ENCODE results near the gene CERKL.
A peak's percentile ranks its signal among the peaks of the same experiment; 100 is the strongest.

Gene CERKL

GRCh38 chr2:181605889-181606837 lies 50.7 kb downstream of the CERKL start:
- Histone ChIP-seq H3K36me3 (replicated peaks) (no peaks in the 10 kb centered on the region), H3K4me3 (no peak overlapping the region), H3K4me1 (no peaks in the 10 kb centered on the region), H3K9me3 (no peaks in the 10 kb centered on the region), H3K27me3 (ENCODE audit: low read depth) (no peaks in the 10 kb centered on the region)
- in situ Hi-C loops (cut with MboI; ENCODE audit: low sequenced_read_pairs), result no loop called here
- DNase-seq (ENCODE audit: low spot score in 2 of 2), result no peak

DNA sequence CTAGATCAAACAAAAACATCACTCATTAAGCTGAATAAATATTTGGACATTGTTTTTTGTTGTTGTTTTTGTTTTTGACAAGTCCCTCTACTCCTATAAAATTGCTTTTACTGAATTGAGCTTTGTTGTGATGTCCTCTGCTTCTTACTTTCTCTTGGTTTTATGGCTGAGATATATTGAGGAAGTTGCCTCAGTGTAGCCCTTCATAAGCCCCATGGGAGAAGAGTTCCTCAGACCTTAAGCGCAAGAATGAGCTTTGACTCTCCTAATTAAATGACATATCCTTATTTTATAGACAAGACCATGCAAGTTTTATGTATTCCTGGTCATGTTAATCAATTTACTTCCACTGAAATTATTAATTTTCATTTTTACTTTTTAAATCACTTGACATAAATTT lies 54.9 kb downstream of the CERKL start:
- no peaks in the 10 kb centered on the region for H3K4me1 ChIP-seq
- H3K27me3 ChIP-seq (ENCODE audit: low read depth), result no peaks in the 10 kb centered on the region
- in situ Hi-C loops (cut with MboI; ENCODE audit: low sequenced_read_pairs), result no loop called here
- DNase-seq (ENCODE audit: low spot score in 2 of 2), result no peak
- H3K9me3 ChIP-seq, result no peaks in the 10 kb centered on the region
- H3K4me3 ChIP-seq, result no peak overlapping the region
- H3K36me3 ChIP-seq (replicated peaks), result no peaks in the 10 kb centered on the region

GRCh38 chr2:181596556-181596955 lies 60.3 kb downstream of the CERKL start:
- no peaks in the 10 kb centered on the region for H3K4me1 ChIP-seq
- in situ Hi-C loops (cut with MboI; ENCODE audit: low sequenced_read_pairs), result no loop called here

GRCh38 chr2:181594322-181594721 lies 62.6 kb downstream of the CERKL start:
- H3K4me1 ChIP-seq, result no peaks in the 10 kb centered on the region
- no peak overlapping the region for H3K4me3 ChIP-seq
- H3K27me3 ChIP-seq (ENCODE audit: low read depth), result peaks cover 2% of the 10 kb centered on the region; the same call in 1 of the 2 replicates
- no peaks in the 10 kb centered on the region for H3K36me3 ChIP-seq (replicated peaks)
- in situ Hi-C loops (cut with MboI; ENCODE audit: low sequenced_read_pairs), result no loop called here
- no peak for DNase-seq (ENCODE audit: low spot score in 2 of 2)
- no peaks in the 10 kb centered on the region for H3K9me3 ChIP-seq

More at GRCh38 chr2:181596556-181596955, 60.3 kb downstream of the CERKL start:
- peaks cover 2% of the 10 kb centered on the region; the same call in 1 of the 2 replicates for H3K27me3 ChIP-seq (ENCODE audit: low read depth)
- H3K4me3 ChIP-seq, result no peak overlapping the region
- no peaks in the 10 kb centered on the region for H3K9me3 ChIP-seq
- DNase-seq (ENCODE audit: low spot score in 2 of 2), result no peak
- H3K36me3 ChIP-seq (replicated peaks), result no peaks in the 10 kb centered on the region

DNA sequence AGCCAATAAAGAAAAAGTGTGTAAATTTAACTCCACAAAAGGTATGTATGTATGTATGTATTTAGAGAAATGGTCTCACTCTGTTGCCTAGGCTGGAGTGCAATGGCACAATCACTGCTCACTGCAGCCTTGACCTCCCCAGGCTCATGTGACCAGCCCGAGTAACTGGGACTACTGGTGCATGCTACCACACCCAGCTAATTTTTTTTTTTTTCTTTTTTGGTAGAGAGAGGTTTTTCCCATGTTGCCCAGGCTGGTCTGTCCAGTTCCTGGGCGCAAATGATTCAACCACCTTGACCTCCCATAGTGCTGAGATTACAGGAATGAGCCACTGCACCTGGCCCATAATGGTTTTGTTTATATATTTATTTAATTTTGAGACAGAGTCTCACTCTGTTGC lies 67.1 kb downstream of the CERKL start:
- in situ Hi-C loops (cut with MboI; ENCODE audit: low sequenced_read_pairs), result no loop called here
- peaks cover 10% of the 10 kb centered on the region for H3K4me1 ChIP-seq
- DNase-seq (ENCODE audit: low spot score in 2 of 2), result no peak
- no peaks in the 10 kb centered on the region for H3K36me3 ChIP-seq (replicated peaks)
- peaks cover 2% of the 10 kb centered on the region for H3K27me3 ChIP-seq (ENCODE audit: low read depth)
- no peak overlapping the region for H3K4me3 ChIP-seq
- H3K9me3 ChIP-seq, result no peaks in the 10 kb centered on the region

GRCh38 chr2:181588546-181588945 lies 68.4 kb downstream of the CERKL start:
- H3K36me3 ChIP-seq (replicated peaks), result no peaks in the 10 kb centered on the region
- no peaks in the 10 kb centered on the region; the same call in none of the 2 replicates for H3K27me3 ChIP-seq (ENCODE audit: low read depth)
- no peaks in the 10 kb centered on the region for H3K9me3 ChIP-seq
- in situ Hi-C loops (cut with MboI; ENCODE audit: low sequenced_read_pairs), result no loop called here
- H3K4me1 ChIP-seq, result peaks cover 10% of the 10 kb centered on the region
- DNase-seq (ENCODE audit: low spot score in 2 of 2), result no peak
- H3K4me3 ChIP-seq, result no peak overlapping the region

GRCh38 chr2:181586569-181587081 lies 70.3 kb downstream of the CERKL start:
- no peaks in the 10 kb centered on the region; the same call in 1 of the 2 replicates for H3K27me3 ChIP-seq (ENCODE audit: low read depth)
- peak; percentile 19 to 44 for DNase-seq (ENCODE audit: low spot score in 2 of 2)
- H3K9me3 ChIP-seq, result no peaks in the 10 kb centered on the region
- H3K4me1 ChIP-seq, result peaks cover 10% of the 10 kb centered on the region
- H3K36me3 ChIP-seq (replicated peaks), result no peaks in the 10 kb centered on the region
- no peak overlapping the region for H3K4me3 ChIP-seq
- in situ Hi-C loops (cut with MboI; ENCODE audit: low sequenced_read_pairs), result no loop called here

DNA sequence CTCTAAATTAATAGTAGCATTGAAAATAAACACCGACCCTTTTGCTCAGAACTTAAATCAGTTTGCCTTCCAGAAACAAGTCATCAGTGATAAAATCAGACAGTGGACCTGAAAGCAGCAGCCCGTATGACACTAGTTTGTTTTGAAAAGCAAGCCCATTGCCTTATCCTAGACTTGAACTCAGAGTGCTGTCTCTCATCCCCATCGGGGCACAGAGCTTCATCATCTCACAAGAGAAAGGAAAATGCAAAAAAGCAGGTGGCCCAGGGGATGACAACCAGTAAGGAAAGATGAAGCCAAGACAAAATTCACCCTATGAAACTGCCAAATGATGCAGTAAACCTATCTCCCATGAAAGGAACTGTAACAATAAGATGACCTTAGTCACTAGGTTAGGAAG lies 71.2 kb downstream of the CERKL start:
- H3K4me1 ChIP-seq, result peaks cover 10% of the 10 kb centered on the region
- in situ Hi-C loops (cut with MboI; ENCODE audit: low sequenced_read_pairs), result no loop called here
- H3K4me3 ChIP-seq, result no peak overlapping the region
- no peaks in the 10 kb centered on the region; the same call in none of the 2 replicates for H3K27me3 ChIP-seq (ENCODE audit: low read depth)
- no peak for DNase-seq (ENCODE audit: low spot score in 2 of 2)
- no peaks in the 10 kb centered on the region for H3K9me3 ChIP-seq
- no peaks in the 10 kb centered on the region for H3K36me3 ChIP-seq (replicated peaks)

GRCh38 chr2:181581534-181581933 lies 75.4 kb downstream of the CERKL start:
- Histone ChIP-seq H3K36me3 (replicated peaks) (no peaks in the 10 kb centered on the region), H3K9me3 (no peaks in the 10 kb centered on the region), H3K4me3 (no peak overlapping the region), H3K4me1 (peaks cover 3% of the 10 kb centered on the region; the same call in 1 of the 2 replicates), H3K27me3 (ENCODE audit: low read depth) (peaks cover 3% of the 10 kb centered on the region; the same call in 1 of the 2 replicates)
- DNase-seq (ENCODE audit: low spot score in 2 of 2), result no peak
- in situ Hi-C loops (cut with MboI; ENCODE audit: low sequenced_read_pairs), result no loop called here

- in situ Hi-C loops (cut with MboI; ENCODE audit: low sequenced_read_pairs), result no loop called here
Observed at GRCh38 chr2:181578829-181579228, 78.1 kb downstream of the CERKL start.

DNA sequence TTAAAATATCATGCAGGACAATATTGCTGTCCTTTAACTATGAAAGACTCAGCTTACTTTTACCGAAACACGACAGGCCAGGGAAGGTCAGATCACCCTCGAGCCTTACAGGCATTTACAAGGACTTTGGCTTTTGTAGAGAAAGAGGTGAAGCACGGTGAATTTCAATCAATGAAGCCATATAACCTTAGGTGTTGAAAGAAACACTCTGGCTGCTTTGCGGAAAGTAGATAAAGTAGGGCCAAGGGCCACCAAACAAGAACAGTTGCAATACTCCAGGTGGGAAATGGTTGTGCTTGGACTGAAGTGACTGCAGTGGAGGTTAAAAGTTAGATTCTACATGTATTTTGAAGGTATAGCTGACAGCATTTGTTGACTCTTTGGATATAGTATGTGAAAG lies 80.5 kb downstream of the CERKL start:
- in situ Hi-C loops (cut with MboI; ENCODE audit: low sequenced_read_pairs), result no loop called here
- Histone ChIP-seq H3K27me3 (ENCODE audit: low read depth) (peaks cover 3% of the 10 kb centered on the region; the same call in 1 of the 2 replicates), H3K36me3 (replicated peaks) (no peaks in the 10 kb centered on the region), H3K4me3 (no peak overlapping the region), H3K4me1 (peaks cover 16% of the 10 kb centered on the region), H3K9me3 (no peaks in the 10 kb centered on the region)
- no peak for DNase-seq (ENCODE audit: low spot score in 2 of 2)

More at GRCh38 chr2:181578829-181579228, 78.1 kb downstream of the CERKL start:
- H3K36me3 ChIP-seq (replicated peaks), result no peaks in the 10 kb centered on the region
- H3K9me3 ChIP-seq, result no peaks in the 10 kb centered on the region
- H3K27me3 ChIP-seq (ENCODE audit: low read depth), result peaks cover 3% of the 10 kb centered on the region; the same call in 1 of the 2 replicates
- H3K4me1 ChIP-seq, result 0 out of 2 replicates have a peak, but pooled peaks cover 3% of the 10 kb centered on the region
- no peak overlapping the region for H3K4me3 ChIP-seq
- DNase-seq (ENCODE audit: low spot score in 2 of 2), result no peak

- H3K36me3 ChIP-seq (replicated peaks), result no peaks in the 10 kb centered on the region
- no peaks in the 10 kb centered on the region for H3K9me3 ChIP-seq
- DNase-seq (ENCODE audit: low spot score in 2 of 2), result peak in 1 of 2 experiments; percentile 16
- peaks cover 3% of the 10 kb centered on the region; the same call in 1 of the 2 replicates for H3K27me3 ChIP-seq (ENCODE audit: low read depth)
- peaks cover 16% of the 10 kb centered on the region for H3K4me1 ChIP-seq
- in situ Hi-C loops (cut with MboI; ENCODE audit: low sequenced_read_pairs), result no loop called here
- H3K4me3 ChIP-seq, result no peak overlapping the region
Observed at GRCh38 chr2:181575650-181576025, 81.3 kb downstream of the CERKL start.

- in situ Hi-C loops (cut with MboI; ENCODE audit: low sequenced_read_pairs), result no loop called here
- H3K4me1 ChIP-seq, result peaks cover 16% of the 10 kb centered on the region
- DNase-seq (ENCODE audit: low spot score in 2 of 2), result no peak
- no peak overlapping the region for H3K4me3 ChIP-seq
- H3K36me3 ChIP-seq (replicated peaks), result no peaks in the 10 kb centered on the region
- H3K27me3 ChIP-seq (ENCODE audit: low read depth), result peaks cover 3% of the 10 kb centered on the region; the same call in 1 of the 2 replicates
- H3K9me3 ChIP-seq, result no peaks in the 10 kb centered on the region
Observed at GRCh38 chr2:181575024-181575649, 81.8 kb downstream of the CERKL start.

DNA sequence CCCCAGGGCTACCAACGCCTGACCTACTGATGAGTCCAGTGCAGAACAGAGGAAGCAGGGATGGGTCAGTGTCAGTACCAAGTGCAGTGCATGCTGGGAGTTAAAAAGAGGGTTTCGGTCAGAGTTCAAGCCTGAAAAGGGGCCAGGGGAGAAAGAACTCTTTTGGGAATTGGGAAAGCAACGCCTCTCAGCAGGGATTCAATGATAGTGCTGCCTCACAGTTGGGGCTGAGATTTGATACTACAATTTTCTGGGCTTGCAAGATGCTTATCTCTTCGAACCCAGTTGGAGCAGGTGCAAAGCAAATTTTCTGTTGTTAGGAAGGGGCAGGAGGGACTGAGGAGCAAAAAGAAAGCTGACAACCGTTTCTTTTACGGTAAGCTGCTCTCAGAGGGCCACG lies 82.6 kb downstream of the CERKL start:
- DNase-seq (ENCODE audit: low spot score in 2 of 2), result no peak
- no peaks in the 10 kb centered on the region; the same call in 1 of the 2 replicates for H3K27me3 ChIP-seq (ENCODE audit: low read depth)
- in situ Hi-C loops (cut with MboI; ENCODE audit: low sequenced_read_pairs), result no loop called here
- no peak overlapping the region for H3K4me3 ChIP-seq
- H3K36me3 ChIP-seq (replicated peaks), result no peaks in the 10 kb centered on the region
- peaks cover 16% of the 10 kb centered on the region for H3K4me1 ChIP-seq
- H3K9me3 ChIP-seq, result no peaks in the 10 kb centered on the region

Measured in HAP-1 (cell line).